GM18858 (cell line): ENCODE results near the gene CIB4.

Source experiments
- ATAC-seq: cut with Tn5 transposase; IDR thresholded peaks from one replicate; pipeline ENCODE4 v1.9.1; 2021; ENCODE audit not compliant: unreplicated experiment

Gene CIB4

DNA sequence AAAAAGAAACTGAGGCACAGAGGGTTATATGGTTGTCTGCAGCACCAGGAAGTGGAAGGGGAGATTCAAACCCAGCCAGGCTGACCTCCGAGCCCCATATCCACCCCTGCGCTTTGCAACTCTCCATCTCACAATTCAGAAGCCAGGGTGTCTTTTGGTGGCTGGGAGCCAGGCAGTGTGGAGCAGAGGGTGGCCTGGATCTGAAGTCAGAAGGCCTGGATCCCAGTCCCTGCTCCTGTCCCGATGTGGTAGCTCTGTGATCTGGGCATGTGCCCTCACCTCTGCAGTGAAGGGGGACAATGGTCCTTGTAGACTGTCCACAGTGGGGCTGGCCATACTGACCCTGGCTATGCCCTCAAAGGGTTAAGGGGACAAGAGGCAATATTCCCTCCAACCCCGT, 57.0 kb downstream of the CIB4 start:
- ATAC-seq = no peak

DNA sequence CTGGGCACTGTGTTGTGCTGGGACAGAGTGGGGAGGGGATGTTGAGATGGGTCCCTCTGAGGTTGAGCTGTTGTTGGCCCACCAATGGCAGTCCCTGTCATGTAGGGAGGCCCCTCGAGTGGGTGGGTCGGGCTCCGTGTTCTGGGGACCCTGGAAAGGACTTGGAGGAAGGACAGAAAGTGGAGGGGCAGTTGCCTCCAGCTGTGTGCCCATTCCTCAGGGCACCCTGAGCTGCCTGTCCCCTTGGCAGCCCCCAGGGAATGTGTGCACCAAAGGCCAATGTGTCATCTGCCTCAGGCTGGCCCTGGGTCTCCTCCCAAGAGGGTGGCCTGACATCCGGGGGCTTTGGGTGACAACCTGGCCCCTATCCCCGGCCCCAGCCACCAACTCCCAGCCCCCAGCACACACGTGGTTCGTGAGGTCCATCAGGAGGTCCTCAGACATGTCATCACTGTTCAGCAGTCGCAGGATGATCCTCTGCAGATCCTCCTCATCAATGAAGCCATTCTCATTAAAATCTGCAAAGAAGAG, 57.7 kb downstream of the CIB4 start:
- no peak for ATAC-seq

DNA sequence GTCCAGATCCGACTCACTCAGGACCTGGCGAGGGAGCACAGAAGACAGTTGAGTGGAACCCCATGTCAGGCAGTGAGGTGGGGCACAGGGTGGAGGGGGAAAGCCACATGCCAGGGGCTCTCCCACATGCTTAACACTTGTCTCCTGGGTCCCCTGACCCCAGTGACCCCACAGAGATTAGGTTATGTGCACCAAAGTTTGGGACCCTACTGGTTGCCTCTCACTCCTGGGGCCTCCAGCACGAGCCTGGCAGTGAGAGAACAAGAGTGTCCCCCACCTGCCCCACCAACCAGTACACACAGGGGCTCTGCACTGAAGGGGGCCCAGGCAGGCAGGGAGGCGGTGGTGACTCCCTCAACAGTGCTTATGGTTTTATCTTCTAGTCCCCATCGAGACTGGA, 58.3 kb downstream of the CIB4 start:
- ATAC-seq = no peak

DNA sequence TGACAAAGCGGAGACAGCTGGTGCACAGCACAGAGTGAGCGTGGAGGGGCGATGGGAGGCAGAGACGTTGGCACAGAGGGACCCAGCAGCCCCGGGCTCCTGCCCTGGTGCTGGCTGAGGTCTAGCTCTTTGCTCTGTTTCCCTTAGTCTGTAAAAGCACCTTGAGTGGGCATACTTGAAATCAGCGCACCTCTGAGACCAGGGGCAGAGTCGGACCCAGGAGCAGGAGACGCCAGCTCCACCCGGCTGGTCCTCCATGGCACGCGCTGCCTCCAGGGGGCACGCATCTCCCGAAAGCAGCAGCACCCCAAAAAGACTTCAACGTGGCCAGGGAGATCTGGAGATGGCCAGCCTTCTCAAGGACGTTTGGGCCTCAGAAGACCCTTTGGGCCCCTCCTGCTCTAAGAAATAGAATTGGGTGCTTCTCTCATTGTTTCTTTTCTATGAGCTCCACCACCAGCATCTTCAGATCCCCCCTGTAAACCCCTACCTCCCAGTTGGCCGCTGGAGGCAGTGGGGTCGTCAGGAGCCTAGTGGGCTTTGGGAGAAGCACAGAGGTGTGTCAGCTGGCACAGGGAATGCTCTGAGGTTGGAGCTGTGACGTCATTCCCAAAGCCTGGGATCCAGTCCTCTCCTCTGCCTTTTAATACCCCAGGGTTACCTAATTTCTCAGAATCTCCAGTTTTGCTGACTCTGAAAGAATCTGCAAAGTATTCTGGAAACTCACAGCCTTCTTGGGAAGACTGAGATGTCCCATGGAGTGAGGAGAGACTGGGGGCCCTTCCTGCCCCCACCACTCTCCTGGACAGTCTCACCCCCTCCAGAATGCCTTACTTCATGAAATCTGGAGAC, 58.9 kb downstream of the CIB4 start:
- no peak for ATAC-seq

DNA sequence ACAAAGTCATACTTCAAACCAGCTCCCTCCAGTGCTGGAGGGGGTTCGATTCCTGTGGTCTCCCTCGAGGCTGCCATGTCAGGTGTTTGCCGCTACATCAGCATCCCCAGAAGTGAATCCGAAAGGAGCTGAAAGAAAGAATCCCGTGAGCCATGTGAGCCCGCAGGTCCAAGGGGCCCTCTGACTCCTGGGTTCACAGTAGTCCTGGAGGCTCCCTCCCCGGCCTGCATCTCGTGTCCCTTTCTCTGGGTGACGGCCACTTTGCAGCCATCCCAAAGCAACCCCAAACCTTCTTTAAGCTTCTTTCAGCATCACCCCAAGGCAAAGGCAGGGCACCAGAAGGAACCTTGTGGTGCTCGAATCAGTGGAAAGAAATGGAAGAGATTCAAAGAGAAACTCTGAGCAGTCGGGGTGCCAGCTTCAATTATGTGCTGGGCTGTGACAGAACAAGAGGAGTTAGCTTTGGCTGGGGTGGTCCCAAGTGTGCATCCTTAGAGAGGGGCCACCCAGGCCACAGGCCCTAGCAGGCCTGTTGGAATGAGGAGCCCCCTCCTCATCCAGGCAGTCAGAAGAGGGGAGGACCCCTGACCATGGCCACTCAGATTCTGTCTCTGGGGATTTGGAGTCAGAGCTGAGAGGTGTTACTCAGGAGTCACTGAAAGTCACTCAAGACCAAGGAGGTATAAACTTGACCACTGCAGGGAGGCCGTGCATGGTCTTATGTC, 59.7 kb downstream of the CIB4 start:
- ATAC-seq = no peak

DNA sequence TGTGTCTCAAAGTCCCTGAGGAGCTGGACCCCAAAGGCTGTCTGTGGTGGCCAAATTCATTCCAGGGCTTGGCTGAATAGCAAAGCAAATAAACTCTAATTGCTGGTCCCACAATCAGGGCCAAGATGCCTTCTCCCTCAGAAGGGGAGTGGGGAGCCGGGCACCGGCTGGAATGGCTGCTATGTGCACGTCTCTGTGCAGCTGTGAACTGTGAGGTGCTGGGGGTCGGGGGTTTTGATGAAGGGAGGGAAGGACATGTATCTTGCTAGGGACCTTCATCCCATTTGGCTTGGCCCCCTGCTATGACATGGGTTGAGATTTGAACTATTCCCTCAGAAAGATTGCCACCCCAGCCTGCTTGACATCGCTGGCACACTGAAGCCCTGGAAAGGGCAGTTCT, 60.4 kb downstream of the CIB4 start:
- no peak for ATAC-seq

DNA sequence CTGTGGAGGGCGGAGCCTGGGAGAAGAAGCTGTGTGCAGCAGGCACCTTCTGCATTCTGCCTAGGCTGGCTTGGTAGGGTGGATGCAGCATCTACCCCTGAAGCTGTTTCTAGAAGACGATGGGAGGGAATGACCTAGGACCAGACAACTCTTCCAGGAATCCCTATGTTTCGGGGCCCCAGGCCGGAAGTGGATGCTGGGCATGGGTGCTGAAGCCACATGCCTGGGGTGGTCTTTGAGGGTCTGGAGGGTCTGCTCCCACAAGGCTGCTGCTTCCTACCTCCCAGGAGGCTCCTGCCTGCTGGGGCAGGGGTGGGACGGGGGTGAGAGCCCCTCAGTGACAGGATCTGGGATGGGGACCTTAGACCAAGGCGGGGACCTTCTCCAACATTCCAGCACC, 61.0 kb downstream of the CIB4 start:
- ATAC-seq = no peak

DNA sequence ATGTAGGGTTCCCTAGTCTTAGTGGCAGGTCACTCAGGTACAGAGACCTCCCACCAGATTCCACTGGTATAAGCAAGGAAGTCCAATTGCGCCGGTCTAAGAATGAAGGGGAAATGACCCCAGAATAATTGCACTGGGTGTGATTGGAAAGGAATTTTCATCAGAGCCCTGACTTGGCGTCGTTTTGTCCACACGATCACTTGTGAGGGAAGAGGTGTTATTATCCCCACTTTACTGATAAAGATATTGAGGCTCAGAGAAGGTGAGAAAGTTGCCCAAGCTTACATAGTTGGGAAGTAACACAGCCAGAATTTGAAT, 61.5 kb downstream of the CIB4 start:
- no peak for ATAC-seq

DNA sequence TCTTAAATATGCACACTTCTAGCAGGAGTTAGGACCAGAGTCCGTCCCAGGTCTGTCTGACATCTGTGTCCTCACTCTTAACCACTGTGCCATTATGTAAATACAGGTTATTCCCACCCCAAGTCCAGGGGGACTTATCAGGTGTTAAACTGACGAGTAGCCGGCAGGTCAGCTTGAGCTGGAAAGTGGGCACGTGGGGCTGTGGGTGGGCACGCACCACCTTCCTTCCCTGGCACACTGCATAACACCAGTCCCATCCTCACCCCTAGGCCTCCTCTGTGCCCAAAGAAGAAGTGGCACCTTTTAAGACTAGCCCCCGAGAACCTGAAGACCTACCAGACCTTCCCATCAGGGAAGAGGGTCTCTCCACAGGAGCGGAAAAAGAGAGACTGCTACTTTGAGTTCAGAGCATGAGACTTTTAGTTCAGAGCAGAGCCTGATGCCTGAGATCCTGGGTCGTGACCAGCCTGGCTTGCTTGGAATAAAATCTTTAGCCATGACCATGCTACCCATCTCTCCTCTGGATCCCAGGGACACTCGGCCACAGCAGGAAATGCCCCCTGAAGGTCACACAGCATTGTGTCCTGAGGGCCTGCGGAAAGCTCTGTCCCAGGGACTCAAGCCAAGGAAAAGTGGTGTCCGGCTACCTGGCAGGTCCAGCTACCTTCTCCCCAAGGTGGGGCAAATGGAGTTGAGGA, 62.0 kb downstream of the CIB4 start:
- ATAC-seq = no peak

DNA sequence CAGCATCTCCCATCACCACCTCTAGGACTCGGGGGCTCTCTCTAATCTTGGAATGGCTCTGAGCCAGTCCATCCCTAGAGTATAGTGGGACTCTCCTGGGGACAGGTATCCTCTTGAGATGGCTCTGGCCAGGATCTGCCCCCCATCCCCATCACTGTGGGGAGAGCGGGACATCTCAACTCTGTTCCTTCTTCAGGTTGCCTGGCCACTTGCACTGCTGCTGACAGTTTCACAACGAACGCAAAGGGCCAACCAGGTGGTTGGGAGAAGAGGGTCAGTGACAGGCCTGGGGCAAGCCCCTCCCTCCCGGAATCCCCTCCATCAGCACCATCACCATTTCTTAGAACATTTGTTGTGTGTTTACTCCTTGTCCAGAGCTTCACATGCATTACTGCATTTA, 62.6 kb downstream of the CIB4 start:
- no peak for ATAC-seq

DNA sequence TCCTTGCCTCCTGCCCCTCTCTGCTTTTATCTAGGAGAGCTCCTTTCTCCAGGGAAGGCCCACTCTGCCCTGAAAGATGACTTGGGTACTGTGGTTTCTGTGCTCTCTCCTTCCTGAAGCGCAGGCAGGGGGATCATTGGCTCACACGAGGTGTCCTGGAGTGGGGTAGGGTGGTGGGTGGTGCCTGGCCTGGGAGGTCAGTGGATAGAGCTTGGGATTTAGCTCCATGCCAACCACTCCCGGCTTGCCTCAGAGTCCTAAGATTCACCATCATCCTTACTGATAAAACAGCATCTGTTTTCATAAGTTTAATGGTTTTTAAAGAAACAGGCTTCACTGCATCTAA, 63.1 kb downstream of the CIB4 start:
- no peak for ATAC-seq

DNA sequence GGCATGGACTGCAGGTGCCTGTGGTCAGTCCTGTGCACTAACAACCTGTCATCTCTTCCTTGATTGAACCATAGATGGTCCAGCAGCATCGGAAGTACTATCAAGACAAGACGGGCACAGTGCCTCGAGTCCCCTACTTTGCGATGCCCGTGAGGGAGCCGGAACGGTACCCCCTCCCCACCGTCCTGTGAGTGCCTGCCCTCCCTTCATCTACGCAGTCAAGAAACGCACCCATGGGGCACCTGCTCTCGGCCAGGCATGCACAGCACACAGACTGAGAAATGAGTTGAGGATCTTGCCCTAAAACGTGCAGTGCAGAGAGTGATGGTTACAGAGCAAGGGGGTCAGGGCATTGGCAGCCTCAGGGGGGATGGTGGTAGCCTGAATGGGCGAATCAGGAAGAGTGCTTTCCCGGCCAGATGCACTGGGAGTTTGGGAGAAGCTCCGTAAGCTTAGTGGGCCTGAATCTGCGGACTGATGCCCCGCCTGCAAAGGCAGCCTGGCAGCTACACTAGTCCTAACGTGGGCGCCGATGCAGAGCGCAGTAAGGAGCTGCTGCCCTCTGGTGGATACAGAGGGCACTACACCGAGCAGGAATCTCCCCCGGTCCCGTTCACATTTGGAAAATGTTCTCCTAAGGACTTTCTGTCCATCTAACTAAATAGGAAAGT, 63.6 kb downstream of the CIB4 start:
- no peak for ATAC-seq

DNA sequence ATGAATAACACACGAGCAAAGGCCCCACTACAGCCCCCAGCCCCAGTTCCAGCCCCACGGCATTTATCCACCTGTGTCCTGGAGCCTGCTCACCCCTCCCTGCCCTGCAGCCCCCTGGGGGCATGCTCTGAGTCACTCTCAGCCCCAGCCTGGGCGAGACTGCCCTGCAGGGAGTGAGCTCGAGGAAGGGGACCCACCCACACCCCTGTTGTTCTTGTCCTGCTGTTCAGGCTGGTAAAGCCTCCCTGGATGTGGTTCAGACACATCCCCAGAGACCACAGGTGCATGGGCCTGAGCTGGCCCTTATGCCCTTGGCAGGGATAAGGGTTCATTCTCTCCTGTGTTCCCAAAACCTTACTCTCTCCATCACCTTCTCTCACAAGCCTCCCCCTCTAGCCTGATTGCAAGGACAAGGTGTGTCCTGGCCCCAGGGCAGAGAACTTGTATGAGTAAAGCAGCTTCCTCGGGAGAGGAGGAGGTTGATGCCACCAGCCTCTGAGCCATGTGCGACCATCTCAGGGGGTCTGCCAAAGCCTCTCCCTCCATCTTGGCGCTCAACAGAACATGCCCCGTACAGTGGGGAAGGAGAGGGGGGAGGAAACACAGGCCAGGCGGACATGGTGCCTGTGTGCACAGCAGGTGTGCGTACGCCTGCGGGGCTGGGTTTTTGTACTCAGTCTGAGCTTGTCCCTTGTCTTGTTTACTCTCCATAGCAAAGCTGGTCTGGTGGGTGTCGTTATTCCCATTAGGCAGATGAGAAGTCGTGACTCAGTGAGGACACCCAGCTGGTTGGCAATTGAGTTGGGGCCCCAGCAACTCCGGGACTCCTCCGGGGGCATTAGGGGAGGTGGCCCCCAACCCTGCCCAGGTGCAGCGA, 64.4 kb downstream of the CIB4 start:
- ATAC-seq = no peak

DNA sequence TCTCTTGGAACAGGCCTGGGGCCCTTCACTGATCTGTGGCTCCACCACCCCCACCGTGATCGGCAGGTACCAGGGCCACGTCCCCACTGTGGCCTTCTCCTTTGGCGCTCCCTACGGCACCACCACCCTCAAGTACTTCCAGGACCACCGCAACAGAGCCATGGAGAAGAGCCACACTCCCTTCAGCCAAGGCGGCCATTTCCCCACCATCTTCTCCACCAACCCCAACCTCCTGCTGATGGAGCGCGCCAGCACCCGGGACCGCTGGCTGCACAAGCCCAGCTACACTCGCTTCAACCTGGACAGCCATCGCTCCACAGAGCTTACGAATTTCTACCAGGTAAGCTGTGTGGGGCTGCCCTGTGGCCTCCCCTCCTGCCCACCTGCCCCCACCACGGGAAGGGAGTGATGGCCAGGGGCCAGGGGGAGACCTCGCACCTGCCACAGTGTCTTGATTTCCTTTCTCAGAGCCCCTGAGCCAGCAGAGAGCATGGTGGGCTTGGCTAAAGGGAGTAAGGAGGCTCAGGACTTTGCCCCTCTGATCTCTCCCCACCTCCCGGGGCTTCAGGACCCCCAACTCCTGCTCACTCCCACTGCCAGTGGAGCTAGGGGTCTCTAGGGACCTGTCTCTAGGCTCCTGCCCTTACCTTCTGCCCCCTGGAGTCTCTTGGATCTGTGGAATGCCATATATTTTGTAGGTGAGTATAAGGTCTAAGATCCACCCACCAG, 65.2 kb downstream of the CIB4 start:
- no peak for ATAC-seq

DNA sequence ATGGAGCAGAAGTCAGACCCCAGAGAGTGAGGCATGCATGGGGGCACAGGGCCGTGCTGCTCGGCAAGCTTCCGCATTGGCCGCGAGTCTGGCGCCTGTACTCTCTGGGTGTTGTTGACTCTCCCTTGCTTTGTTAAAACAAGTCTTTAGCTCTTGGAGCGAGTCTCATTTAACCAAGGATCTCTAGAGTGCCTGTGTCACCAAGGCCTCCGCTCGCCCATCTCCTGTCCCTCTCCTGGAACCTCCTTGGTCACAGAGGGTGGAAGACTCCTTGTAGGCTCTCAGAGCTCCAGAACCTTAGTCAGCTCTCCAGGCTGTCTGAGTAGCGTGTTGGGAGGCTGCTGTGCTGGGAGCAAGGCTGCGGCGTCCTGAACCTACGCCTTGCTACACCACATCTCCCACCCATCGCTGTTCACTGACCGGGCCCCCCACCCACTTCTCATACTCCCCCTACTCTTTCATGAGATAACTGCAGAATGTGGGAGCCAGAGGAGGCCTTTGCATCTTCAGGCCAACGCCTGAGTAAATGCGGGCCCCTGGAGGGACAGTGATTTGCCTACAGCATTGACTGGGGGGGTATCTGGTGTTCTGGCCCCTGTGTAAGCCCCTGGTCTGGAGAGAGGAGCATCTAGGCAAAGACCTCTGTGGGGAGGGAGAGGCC, 66.1 kb downstream of the CIB4 start:
- ATAC-seq = no peak

DNA sequence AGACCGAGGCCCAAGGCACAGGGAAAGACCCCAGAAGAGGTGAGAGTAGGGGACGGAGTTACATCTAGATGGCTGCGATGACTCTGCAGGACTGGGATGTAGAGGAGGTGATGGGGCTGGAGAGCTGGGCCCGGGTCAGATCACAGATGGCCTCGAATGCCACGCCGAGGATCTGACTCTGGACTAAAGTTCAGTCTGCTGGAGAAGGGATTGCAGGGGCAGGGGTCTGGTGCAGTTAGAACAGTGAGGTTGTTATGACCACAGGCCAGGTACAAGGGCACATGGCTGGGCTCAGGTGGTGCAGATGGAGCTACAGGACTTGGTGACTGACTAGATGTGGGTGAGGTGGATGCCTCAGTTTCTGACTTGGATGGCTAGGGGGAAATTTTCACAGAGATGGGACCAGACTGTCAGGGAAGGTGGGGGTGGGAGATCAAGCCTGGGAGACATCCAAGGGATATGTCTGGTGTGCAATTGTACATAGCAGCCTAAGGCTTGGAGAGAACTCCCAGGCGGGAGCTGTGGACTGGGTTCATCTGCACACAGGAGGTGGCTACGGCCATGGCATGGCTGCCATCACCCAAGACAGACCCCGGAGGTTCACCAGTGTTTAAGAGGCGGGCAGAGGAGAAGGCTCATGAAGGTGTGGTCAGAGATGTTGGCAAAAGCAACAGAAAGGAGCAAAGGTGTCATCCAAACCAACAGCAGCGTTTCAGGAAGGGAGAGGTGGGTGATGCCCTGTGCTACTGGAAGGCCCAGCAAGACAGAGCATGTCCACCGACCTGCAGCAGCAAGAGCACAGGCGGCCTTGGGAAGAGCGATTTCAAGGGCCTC, 66.9 kb downstream of the CIB4 start:
- ATAC-seq = no peak

DNA sequence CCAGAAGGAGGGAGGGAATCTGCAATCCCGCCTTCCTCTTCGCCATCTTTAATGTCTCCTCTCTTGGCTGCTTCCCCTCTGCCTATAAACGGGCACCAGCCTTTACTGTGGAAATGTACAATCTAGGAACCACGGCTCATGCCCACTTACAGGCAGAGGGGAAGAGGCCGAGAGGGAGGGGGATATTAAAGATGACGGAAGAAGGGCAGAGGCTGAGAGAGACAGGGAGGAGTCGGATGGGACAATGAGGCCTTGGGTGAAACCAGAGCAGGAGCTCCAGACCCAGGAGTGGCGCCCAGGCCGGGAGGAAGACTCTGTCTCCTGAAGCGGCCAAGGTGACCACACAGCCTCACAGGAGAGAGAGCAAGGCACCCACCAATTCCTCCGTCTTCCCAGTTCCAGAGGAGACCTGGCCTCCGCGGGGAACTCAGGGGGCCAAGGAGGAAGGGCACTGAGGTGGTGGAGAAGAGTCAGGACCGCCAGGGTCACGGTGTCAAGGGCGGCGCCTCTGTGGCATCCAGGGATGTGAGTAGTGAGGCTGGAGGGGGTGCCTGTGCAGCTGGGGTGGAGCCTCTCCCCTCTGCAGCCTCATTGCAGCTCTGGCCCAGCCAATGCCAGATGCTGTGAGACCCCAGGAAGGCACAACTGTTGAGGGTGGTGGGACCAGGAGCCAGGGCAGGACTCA, 67.8 kb downstream of the CIB4 start:
- no peak for ATAC-seq

DNA sequence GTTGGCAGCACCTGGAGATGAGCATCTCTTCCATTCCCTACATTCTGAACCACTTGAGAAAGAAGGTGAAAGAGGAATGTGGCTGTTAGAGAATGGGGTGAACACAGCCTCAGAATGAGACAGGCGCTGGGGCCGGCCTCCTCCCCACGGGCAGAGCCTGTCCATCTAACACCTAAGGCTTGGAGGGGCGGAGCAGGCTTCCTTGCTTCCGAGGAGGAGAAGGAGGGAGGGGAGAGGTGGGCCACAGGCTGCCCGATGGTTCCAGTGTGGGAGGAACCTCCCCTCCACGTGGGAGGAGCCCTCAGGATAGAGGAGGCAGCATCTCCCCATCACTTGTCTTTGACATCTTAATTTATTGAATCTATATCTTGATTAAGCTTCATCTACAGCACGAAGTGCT, 68.6 kb downstream of the CIB4 start:
- ATAC-seq = no peak
